G401.6 (cell line): ENCODE data around the gene LY9.
"Not testable (repeated sequence)": the region's sequence is repeated elsewhere in the genome, so short reads cannot be mapped to it uniquely, and the experiment has no call there.

ENCODE experiments used
- FAIRE-seq: peaks from 2 replicates; lab custom pipeline; 2012; peaks lifted over from hg19 to GRCh38; lab: Jason Lieb, UNC

Gene LY9

GRCh38 chr1:160865337-160865736 lies 69.4 kb downstream of the LY9 start:
- no peak for FAIRE-seq

DNA sequence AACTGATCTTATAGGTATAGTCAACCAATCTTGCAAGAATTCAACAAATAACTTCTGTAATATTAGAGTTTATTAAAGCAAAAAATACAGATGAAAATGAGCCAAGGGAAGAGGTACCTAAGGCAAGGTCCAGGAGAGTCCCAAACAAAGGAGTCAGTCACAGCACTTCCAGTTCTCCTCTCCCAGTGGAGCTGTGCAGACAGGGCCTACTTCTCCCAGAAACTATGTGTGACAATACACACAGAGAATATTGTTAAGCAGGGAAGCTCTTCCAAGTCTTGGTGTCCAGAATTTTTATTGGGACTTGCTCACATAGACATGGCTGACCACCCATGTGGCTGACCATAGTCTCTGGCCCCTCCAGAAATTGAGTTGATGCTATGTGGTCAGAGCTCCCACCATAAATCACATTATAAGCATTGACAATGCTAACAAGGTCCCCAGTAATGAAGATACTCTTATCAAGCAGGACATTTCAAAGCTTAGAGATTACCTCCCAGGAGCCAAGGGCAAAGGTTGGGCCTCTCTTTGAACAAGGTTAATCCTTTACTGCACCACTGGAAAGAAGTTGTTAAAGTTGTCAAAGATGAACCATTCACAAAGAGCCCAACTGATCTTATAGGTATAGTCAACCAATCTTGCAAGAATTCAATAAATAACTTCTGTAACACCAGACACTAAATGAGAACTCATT lies 70.2 kb downstream of the LY9 start:
- FAIRE-seq: no peak

- FAIRE-seq: no peak
These were observed 70.8 kb downstream of the LY9 start for GRCh38 chr1:160866695-160867260.

- FAIRE-seq: not testable (repeated sequence)
These were observed 71.7 kb downstream of the LY9 start for GRCh38 chr1:160867651-160868050.

GRCh38 chr1:160868141-160868540 lies 72.2 kb downstream of the LY9 start:
- no peak for FAIRE-seq

DNA sequence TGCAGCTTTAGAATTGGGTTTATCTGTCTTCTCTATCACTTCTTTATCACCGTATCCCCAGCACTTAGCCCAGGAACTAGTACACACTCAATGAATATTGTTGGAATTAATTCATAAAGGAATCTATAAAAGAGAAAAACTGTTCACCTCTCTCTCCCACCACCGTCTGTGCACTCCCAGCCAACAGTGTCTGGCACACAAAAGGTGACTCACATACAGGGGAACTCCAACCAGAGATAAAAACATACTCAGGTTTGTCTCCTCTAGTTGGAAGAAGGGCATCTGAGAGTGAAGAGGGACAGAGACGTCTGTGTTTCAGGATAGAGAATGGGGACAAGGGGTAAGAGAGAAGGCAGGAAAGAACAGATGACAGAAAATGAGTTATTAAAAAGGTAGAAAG lies 79.0 kb downstream of the LY9 start:
- no peak for FAIRE-seq

GRCh38 chr1:160875591-160875990 lies 79.6 kb downstream of the LY9 start:
- not testable (repeated sequence) for FAIRE-seq

DNA sequence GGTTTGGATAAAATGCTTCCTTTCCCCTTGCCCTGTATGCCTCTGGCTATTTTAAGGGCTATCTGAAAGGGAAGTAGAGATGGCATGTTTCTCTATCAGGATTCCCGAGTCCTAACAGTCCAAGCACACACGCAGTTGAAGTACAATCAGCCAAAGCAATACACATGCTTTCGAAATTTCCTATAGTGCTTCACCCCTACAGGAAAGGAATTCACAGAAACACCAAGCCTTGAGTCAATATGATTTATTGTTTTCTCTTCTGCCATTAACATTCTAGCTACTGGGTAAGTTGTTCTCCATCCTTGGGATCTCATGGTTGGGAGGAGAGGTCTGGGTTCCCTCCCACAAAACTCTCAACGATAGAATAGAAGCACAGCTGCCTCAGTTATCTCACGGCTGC lies 80.3 kb downstream of the LY9 start:
- FAIRE-seq: no peak

- FAIRE-seq: no peak
These were observed 81.2 kb downstream of the LY9 start for GRCh38 chr1:160877221-160877620.
